A549 (cell line): ENCODE results near the gene RTN4R. TPM values are rescaled to one million over a fixed set of nuclear protein-coding genes. Genes with fewer than 3 reads are reported as not detected.

ENCODE experiments used
- ATAC-seq, 2 experiments: fragments of 200-7000 bp in 1 of 2; fragments of >200 bp in 1 of 2; cut with Nextera tagmentation in 1 of 2; cut with Tn5 transposase in 1 of 2; 3 replicates each; pipeline versions ENCODE4 v1.8.0 to v1.9.1; 2018 to 2020; ENCODE audit warnings: mild to moderate bottlenecking in 1 of 2, moderate library complexity in 1 of 2
- CTCF ChIA-PET: fragments of 300-600 bp; sonication (Branson Sonifier 250); formaldehyde crosslinking; extraction: SDS; loops from one replicate; lab custom pipeline; 2021; ENCODE audit warnings: antibody characterized with exemption, inconsistent platforms; lab: Yijun Ruan, JAX
- POLR2A ChIA-PET: fragments of 350-600 bp; formaldehyde crosslinking; extraction: SDS; loops from one replicate; lab custom pipeline; 2021; ENCODE audit warnings: antibody characterized with exemption, inconsistent platforms; lab: Yijun Ruan, JAX
- DNase-seq, 2 experiments: peaks; one replicate each; pipeline versions ENCODE4 v3.0.0 to v3.0.0-alpha.2; 2011 to 2016; ENCODE audit warnings: low read depth in 1 of 2, low spot score in 1 of 2
- FAIRE-seq: peaks from 2 replicates; lab custom pipeline; 2011; peaks lifted over from hg19 to GRCh38; lab: Jason Lieb, UNC
- H3K27ac ChIP-seq, 2 experiments: fragments of >200 bp; sonication (Bioruptor Twin); formaldehyde crosslinking; 3 replicates each; pipeline ENCODE4 v1.5.1; 2016 to 2017
- H3K4me1 ChIP-seq: fragments of >200 bp; sonication (Bioruptor Twin); formaldehyde crosslinking; 3 replicates; pipeline ENCODE4 v1.6.1; 2016
- H3K4me2 ChIP-seq: fragments of >200 bp; sonication (Bioruptor Twin); formaldehyde crosslinking; 3 replicates; pipeline ENCODE4 v1.6.1; 2016
- H3K4me3 ChIP-seq: fragments of >200 bp; sonication (Bioruptor Twin); formaldehyde crosslinking; 3 replicates; pipeline ENCODE4 v1.5.1; 2016
- H3K9me3 ChIP-seq: fragments of >200 bp; sonication (Bioruptor Twin); formaldehyde crosslinking; 3 replicates; pipeline ENCODE4 v1.6.1; 2016
- CEBPB ChIP-seq, 2 experiments: fragments of >200 bp in 1 of 2; sonication (Bioruptor Twin) in 1 of 2; formaldehyde crosslinking in 1 of 2; IDR thresholded peaks; 2 replicates each; pipeline ENCODE4 v1.6.1; 2012 to 2016
- CHD2 ChIP-seq: fragments of 150-350 bp; IDR thresholded peaks from 2 replicates; pipeline ENCODE4 v1.6.1; 2014; ENCODE audit warnings: low read length; ENCODE audit not compliant: partially characterized antibody
- FOSB ChIP-seq: fragments of 250-450 bp; sonication (Bioruptor Pico); IDR thresholded peaks from 2 replicates; pipeline ENCODE4 v1.5.0; 2020; ENCODE audit warnings: mild to moderate bottlenecking, moderate library complexity
- FOSL2 ChIP-seq, 2 experiments: fragments of 450-650 bp in 1 of 2; fragments of >200 bp in 1 of 2; sonication (Bioruptor Twin) in 1 of 2; formaldehyde crosslinking; IDR thresholded peaks; 2 replicates each; pipeline versions ENCODE4 v1.5.0 to v1.6.1; 2016 to 2020; ENCODE audit warnings: mild to moderate bottlenecking in 1 of 2, moderate library complexity in 1 of 2
- FOXS1 ChIP-seq: fragments of 250-450 bp; sonication (Bioruptor Pico); IDR thresholded peaks from 2 replicates; pipeline ENCODE4 v1.5.0; 2020; ENCODE audit warnings: mild to moderate bottlenecking, moderate library complexity
- HDAC2 ChIP-seq: fragments of 200-600 bp; sonication (generic); IDR thresholded peaks from 2 replicates; pipeline ENCODE4 v1.6.1; 2016
- HOXB5 ChIP-seq: fragments of 250-450 bp; sonication (Bioruptor Pico); IDR thresholded peaks from 2 replicates; pipeline ENCODE4 v1.5.0; 2020; ENCODE audit warnings: mild to moderate bottlenecking, moderate library complexity
- JUN ChIP-seq, 2 experiments: fragments of >200 bp; sonication (Bioruptor Twin); formaldehyde crosslinking; IDR thresholded peaks; 2 replicates in 1 of 2; 3 replicates in 1 of 2; pipeline ENCODE4 v1.6.1; 2016 to 2017
- KDM5A ChIP-seq: fragments of 200-600 bp; sonication (generic); IDR thresholded peaks from 2 replicates; pipeline ENCODE4 v1.6.1; 2016; ENCODE audit warnings: antibody characterized with exemption, mild to moderate bottlenecking
- MAFK ChIP-seq: fragments of 450-650 bp; IDR thresholded peaks from 2 replicates; pipeline ENCODE4 v1.6.1; 2014; ENCODE audit not compliant: partially characterized antibody
- NR3C1 ChIP-seq: fragments of >200 bp; sonication (Bioruptor Twin); formaldehyde crosslinking; IDR thresholded peaks from 3 replicates; pipeline ENCODE4 v1.6.1; 2017
- PHF8 ChIP-seq: fragments of 200-600 bp; sonication (generic); IDR thresholded peaks from 2 replicates; pipeline ENCODE4 v1.6.1; 2016; ENCODE audit warnings: low read depth, mild to moderate bottlenecking, antibody characterized with exemption, moderate library complexity, borderline replicate concordance
- POLR2A ChIP-seq: IDR thresholded peaks from 2 replicates; pipeline ENCODE4 v1.6.1; 2012; ENCODE audit warnings: mild to moderate bottlenecking, low read length
- POLR2AphosphoS2 ChIP-seq: conservative IDR thresholded peaks from 2 replicates; pipeline ENCODE4 v1.6.1; 2012; ENCODE audit warnings: low read length, improper control_type of control experiment, inconsistent platforms
- RCOR1 ChIP-seq: fragments of 150-350 bp; IDR thresholded peaks from 2 replicates; pipeline ENCODE4 v1.6.1; 2014; ENCODE audit warnings: antibody characterized with exemption, low read length, low read depth
- RNF2 ChIP-seq: fragments of 200-600 bp; sonication (generic); IDR thresholded peaks from 2 replicates; pipeline ENCODE4 v1.6.1; 2016; ENCODE audit warnings: low read depth, mild to moderate bottlenecking, antibody characterized with exemption, moderate library complexity, borderline replicate concordance
- SREBF2 ChIP-seq: fragments of 450-650 bp; IDR thresholded peaks from 2 replicates; pipeline ENCODE4 v1.6.1; 2014; ENCODE audit warnings: mild to moderate bottlenecking, moderate library complexity
- ZC3H11A ChIP-seq: fragments of 450-650 bp; IDR thresholded peaks from 2 replicates; pipeline ENCODE4 v1.6.1; 2014; ENCODE audit warnings: antibody characterized with exemption, mild to moderate bottlenecking
- WGBS: methylation state at CpG from one replicate; pipeline ENCODE4 v1.1.6; 2017; ENCODE audit errors: missing lambda C conversion rate; 5-methylcytosine and 5-hydroxymethylcytosine counted together
- polyA plus RNA-seq, 4 experiments: library from polyadenylated mRNA; depleted of rRNA in 3 of 4; stranded (reverse); fragments of >200 nt; fragmentation: RNase III in 1 of 4; extraction: RNeasy Plus Mini Kit Qiagen cat#74134 plus additional on column Dnase treatment in 1 of 4; gene quantifications; 2 replicates in 3 of 4; 3 replicates in 1 of 4; pipeline ENCODE4 v1.2.3, GENCODE V29; 2011 to 2017
- TF ChIP-seq, protein P1 (sequence below): fragments of >200 bp; sonication (Bioruptor Twin); formaldehyde crosslinking; IDR thresholded peaks from 3 replicates; pipeline ENCODE4 v1.6.1; 2016
- TF ChIP-seq, protein P2 (sequence below): fragments of >200 bp; sonication (Bioruptor Twin); formaldehyde crosslinking; IDR thresholded peaks from 3 replicates; pipeline ENCODE4 v1.5.1; 2016
- TF ChIP-seq, protein P3 (sequence below): fragments of 200-600 bp; sonication (generic); IDR thresholded peaks from 2 replicates; pipeline ENCODE4 v1.6.1; 2016; ENCODE audit warnings: antibody characterized with exemption, mild to moderate bottlenecking, moderate library complexity
- TF ChIP-seq, protein P4 (sequence below): fragments of 450-650 bp; IDR thresholded peaks from 2 replicates; pipeline ENCODE4 v1.6.1; 2014; ENCODE audit warnings: antibody characterized with exemption
- TF ChIP-seq, protein P5 (sequence below): IDR thresholded peaks from 2 replicates; pipeline ENCODE4 v1.6.1; 2012
- TF ChIP-seq, protein P6 (sequence below): IDR thresholded peaks from 2 replicates; pipeline ENCODE4 v1.6.1; 2012; ENCODE audit warnings: low read depth, borderline replicate concordance
- TF ChIP-seq, protein P7 (sequence below): fragments of 250-450 bp; sonication (Bioruptor Pico); IDR thresholded peaks from 2 replicates; pipeline ENCODE4 v1.5.0; 2021; ENCODE audit warnings: mild to moderate bottlenecking, moderate library complexity, borderline replicate concordance

Gene RTN4R
- polyA plus RNA-seq, 2 of the 4 experiments (the other 2 are of a cell fraction): 1.0 to 2.7 TPM

DNA sequence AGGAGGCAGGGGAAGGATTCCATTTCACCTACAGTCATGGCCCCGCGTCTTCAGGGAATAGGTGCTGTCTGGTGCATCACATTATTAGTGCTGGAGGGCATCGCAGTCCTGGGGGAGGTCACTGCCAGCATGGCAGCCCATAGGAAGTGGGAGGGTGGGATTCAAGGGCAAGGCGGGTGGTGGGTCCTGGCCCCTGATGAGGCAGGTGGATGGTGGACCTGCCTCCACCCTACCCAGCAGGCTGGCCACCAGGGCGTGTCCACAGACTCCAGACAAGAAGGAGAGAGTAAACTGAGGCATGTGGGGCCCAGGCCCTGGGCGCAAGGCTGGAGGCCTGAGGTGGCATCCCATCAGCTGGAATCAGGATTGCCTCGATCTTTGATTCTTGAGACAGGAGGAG is 53.3 kb downstream of the RTN4R start:
- ATAC-seq: no peak
- Histone ChIP-seq H3K4me3 (no peak overlapping the region), H3K4me2 (no peak overlapping the region), H3K4me1 (peaks cover 7% of the 10 kb centered on the region; the same call in 1 of the 3 replicates)
- no peak for FAIRE-seq
- CTCF ChIA-PET: interaction anchor here (1.4 kb wide), 1 partner anchor 58 kb away, joined by 3 read pairs; no protein-coding TSS in a partner anchor
- TF ChIP-seq, protein P1, sequence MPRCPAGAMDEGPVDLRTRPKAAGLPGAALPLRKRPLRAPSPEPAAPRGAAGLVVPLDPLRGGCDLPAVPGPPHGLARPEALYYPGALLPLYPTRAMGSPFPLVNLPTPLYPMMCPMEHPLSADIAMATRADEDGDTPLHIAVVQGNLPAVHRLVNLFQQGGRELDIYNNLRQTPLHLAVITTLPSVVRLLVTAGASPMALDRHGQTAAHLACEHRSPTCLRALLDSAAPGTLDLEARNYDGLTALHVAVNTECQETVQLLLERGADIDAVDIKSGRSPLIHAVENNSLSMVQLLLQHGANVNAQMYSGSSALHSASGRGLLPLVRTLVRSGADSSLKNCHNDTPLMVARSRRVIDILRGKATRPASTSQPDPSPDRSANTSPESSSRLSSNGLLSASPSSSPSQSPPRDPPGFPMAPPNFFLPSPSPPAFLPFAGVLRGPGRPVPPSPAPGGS: no peak
- TF ChIP-seq RNF2: no peak
- TF ChIP-seq FOSL2 (IDR thresholded peaks at IDR 0.05): no peak
- TF ChIP-seq FOSL2 (CRISPR knock-in tag; IDR thresholded peaks at IDR 0.05): no peak
- no peak for TF ChIP-seq FOSB
- no peak for TF ChIP-seq KDM5A
- TF ChIP-seq JUN (IDR thresholded peaks at IDR 0.05): no peak
- TF ChIP-seq, protein P2, sequence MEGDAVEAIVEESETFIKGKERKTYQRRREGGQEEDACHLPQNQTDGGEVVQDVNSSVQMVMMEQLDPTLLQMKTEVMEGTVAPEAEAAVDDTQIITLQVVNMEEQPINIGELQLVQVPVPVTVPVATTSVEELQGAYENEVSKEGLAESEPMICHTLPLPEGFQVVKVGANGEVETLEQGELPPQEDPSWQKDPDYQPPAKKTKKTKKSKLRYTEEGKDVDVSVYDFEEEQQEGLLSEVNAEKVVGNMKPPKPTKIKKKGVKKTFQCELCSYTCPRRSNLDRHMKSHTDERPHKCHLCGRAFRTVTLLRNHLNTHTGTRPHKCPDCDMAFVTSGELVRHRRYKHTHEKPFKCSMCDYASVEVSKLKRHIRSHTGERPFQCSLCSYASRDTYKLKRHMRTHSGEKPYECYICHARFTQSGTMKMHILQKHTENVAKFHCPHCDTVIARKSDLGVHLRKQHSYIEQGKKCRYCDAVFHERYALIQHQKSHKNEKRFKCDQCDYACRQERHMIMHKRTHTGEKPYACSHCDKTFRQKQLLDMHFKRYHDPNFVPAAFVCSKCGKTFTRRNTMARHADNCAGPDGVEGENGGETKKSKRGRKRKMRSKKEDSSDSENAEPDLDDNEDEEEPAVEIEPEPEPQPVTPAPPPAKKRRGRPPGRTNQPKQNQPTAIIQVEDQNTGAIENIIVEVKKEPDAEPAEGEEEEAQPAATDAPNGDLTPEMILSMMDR: no peak
- TF ChIP-seq, protein P3, sequence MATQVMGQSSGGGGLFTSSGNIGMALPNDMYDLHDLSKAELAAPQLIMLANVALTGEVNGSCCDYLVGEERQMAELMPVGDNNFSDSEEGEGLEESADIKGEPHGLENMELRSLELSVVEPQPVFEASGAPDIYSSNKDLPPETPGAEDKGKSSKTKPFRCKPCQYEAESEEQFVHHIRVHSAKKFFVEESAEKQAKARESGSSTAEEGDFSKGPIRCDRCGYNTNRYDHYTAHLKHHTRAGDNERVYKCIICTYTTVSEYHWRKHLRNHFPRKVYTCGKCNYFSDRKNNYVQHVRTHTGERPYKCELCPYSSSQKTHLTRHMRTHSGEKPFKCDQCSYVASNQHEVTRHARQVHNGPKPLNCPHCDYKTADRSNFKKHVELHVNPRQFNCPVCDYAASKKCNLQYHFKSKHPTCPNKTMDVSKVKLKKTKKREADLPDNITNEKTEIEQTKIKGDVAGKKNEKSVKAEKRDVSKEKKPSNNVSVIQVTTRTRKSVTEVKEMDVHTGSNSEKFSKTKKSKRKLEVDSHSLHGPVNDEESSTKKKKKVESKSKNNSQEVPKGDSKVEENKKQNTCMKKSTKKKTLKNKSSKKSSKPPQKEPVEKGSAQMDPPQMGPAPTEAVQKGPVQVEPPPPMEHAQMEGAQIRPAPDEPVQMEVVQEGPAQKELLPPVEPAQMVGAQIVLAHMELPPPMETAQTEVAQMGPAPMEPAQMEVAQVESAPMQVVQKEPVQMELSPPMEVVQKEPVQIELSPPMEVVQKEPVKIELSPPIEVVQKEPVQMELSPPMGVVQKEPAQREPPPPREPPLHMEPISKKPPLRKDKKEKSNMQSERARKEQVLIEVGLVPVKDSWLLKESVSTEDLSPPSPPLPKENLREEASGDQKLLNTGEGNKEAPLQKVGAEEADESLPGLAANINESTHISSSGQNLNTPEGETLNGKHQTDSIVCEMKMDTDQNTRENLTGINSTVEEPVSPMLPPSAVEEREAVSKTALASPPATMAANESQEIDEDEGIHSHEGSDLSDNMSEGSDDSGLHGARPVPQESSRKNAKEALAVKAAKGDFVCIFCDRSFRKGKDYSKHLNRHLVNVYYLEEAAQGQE: no peak
- no peak for TF ChIP-seq FOXS1 (CRISPR knock-in tag)
- no peak for TF ChIP-seq ZC3H11A
- TF ChIP-seq, protein P4, sequence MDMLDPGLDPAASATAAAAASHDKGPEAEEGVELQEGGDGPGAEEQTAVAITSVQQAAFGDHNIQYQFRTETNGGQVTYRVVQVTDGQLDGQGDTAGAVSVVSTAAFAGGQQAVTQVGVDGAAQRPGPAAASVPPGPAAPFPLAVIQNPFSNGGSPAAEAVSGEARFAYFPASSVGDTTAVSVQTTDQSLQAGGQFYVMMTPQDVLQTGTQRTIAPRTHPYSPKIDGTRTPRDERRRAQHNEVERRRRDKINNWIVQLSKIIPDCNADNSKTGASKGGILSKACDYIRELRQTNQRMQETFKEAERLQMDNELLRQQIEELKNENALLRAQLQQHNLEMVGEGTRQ: no peak
- no peak for TF ChIP-seq CHD2
- TF ChIP-seq HDAC2: no peak
- TF ChIP-seq NR3C1: no peak
- TF ChIP-seq RCOR1: no peak
- TF ChIP-seq, all 56 proteins: peak for 0
- POLR2A ChIA-PET: no interaction called here
- Histone ChIP-seq H3K9me3 (no peaks in the 10 kb centered on the region), H3K27ac (no peak overlapping the region)
- DNase-seq: no peak
- WGBS: 79% methylated on average over 3 of the region's 7 CpGs

DNA sequence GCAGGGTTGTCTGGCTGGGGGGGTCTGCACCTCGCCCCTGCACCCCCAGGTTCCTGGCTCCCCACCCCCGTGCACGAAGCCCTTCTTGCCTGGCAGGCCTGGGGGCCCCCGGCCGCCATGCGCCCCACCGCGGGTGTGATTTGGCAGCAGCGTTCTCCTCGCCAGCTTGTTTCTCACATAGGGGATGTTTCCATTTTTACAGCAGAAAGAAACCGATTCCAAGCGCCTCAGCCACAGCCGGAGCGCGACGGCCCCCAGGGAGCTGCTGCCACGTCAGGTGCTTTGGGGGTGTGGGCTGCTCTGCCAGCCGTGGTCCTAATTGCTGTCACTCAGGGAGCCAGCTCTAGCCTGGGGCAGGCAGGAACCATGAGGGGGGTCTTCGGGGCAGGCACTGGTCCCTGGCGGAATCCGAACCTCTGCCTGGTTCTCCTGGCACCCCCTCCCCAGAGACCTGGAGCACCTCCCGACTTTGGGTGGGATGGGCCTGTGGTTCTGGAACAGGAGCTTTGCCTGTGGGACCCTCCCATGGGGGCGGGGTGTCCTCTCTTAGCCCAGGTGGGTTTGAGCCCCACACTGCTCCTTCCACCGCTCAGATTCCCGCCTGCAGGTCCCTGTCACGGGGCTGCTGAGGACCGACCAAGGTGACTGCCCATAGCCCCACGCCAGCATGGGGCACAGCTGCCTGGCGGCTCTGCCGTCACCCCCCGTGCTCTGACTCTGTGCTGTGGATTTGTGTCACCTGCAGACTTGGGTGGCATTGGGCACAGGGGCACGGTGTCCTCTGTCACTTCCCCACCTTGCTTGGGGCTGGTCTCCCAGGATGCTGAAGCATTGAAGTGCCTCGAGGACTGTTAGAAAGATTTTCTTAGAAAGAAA is 54.0 kb downstream of the RTN4R start:
- Histone ChIP-seq H3K9me3 (no peaks in the 10 kb centered on the region), H3K4me3 (no peak overlapping the region), H3K4me1 (peaks cover 7% of the 10 kb centered on the region; the same call in 1 of the 3 replicates), H3K27ac (no peak overlapping the region), H3K4me2 (no peak overlapping the region)
- FAIRE-seq (no peak), DNase-seq (no peak), ATAC-seq (no peak)
- WGBS: 74% methylated on average over 10 of the region's 33 CpGs
- CTCF ChIA-PET: interaction anchor here (1.4 to 1.7 kb wide), 2 partner anchors 24 to 57 kb away, joined by 3 to 5 read pairs; no protein-coding TSS in a partner anchor
- POLR2A ChIA-PET: interaction anchor here (0.6 kb wide), 1 partner anchor 12 kb away, joined by 3 read pairs; no protein-coding TSS in a partner anchor
- TF ChIP-seq CEBPB (IDR thresholded peaks at IDR 0.05) (no peak), JUN (IDR thresholded peaks at IDR 0.05) (no peak), HDAC2 (no peak), POLR2A (no peak), ZC3H11A (no peak), POLR2AphosphoS2 (no peak), MAFK (no peak), HOXB5 (no peak), SREBF2 (no peak), PHF8 (no peak)
- TF ChIP-seq, protein P5, sequence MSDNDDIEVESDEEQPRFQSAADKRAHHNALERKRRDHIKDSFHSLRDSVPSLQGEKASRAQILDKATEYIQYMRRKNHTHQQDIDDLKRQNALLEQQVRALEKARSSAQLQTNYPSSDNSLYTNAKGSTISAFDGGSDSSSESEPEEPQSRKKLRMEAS: no peak
- TF ChIP-seq, protein P6, sequence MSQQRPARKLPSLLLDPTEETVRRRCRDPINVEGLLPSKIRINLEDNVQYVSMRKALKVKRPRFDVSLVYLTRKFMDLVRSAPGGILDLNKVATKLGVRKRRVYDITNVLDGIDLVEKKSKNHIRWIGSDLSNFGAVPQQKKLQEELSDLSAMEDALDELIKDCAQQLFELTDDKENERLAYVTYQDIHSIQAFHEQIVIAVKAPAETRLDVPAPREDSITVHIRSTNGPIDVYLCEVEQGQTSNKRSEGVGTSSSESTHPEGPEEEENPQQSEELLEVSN: no peak
- TF ChIP-seq, protein P7, sequence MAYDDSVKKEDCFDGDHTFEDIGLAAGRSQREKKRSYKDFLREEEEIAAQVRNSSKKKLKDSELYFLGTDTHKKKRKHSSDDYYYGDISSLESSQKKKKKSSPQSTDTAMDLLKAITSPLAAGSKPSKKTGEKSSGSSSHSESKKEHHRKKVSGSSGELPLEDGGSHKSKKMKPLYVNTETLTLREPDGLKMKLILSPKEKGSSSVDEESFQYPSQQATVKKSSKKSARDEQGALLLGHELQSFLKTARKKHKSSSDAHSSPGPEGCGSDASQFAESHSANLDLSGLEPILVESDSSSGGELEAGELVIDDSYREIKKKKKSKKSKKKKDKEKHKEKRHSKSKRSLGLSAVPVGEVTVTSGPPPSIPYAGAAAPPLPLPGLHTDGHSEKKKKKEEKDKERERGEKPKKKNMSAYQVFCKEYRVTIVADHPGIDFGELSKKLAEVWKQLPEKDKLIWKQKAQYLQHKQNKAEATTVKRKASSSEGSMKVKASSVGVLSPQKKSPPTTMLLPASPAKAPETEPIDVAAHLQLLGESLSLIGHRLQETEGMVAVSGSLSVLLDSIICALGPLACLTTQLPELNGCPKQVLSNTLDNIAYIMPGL (CRISPR knock-in tag): no peak
- TF ChIP-seq, protein P4: no peak
